ENCODE measurements around the gene TGOLN2.

DNA sequence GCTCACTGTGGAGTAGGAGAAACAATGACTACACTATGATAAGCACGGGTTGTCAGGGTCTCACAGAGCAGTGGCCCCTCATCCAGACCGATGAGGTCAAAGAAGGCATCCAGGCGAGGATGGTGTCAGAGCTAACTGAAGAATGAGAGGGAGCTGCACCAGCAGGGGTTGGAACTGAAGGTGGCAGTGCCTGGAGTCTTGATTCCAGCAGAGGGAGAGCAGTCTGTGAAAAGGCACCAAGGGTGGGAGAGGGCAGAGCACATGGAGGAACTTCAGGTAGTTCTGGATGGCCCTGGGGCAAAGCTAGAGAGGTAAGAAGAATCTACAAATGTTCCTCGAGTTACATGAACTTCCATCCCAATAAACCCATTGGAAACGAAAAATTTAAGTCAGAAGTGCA lies 39.4 kb upstream of the TGOLN2 start:
- TF ChIP-seq POLR2A (IDR thresholded peaks at IDR 0.05; ENCODE audit: low read length) (no peak), GATA1 (IDR thresholded peaks at IDR 0.05; ENCODE audit: low read depth, low read length) (no peak)

All from erythroblast (primary cell).